ENCODE data around the gene P4HTM.
"Not testable (repeated sequence)": the region's sequence is repeated elsewhere in the genome, so short reads cannot be mapped to it uniquely, and the experiment has no call there.

Gene P4HTM

GRCh38 chr3:49007771-49008528 lies 17.9 kb downstream of the P4HTM start:
- peak; percentile 58 for DNase-seq (ENCODE audit: low read depth)

DNA sequence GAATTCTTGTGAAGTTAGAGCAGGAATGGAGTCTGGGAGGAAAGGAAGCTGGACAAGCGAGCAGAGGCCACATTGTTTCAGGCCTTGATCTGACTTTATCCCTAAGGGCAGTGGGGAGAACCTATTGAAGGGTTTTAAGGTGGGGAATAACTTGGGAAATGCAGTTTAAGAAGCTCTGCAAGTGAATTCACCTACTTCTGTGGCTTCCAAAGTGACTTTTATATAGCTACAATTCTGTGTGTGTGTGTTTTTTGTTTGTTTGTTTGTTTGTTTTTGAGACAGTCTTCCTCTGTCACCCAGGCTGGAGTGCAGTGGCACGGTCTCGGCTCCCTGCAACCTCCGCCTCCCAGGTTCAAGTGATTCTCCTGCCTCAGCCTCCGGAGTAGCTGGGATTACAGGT lies 18.6 kb downstream of the P4HTM start:
- DNase-seq (ENCODE audit: low read depth): not testable (repeated sequence)

DNA sequence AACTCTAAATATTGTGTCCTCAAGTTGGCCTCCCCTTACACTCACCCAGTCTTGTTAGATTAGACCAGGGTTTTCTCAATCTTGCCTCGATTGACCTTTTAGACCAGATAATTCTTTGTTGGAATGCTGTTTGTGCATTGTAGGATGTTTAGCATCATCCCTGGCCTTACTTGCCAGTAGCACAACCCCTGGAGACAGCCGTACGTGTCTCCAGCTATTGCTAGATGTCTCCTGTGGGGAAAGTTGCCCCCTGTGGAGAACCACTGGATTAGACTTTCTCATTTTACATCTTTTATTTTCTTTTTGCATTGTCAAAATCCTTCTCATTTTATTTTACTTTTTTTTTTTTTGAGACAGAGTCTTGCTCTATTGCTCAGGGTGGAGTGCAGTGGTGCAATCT lies 19.4 kb downstream of the P4HTM start:
- DNase-seq (ENCODE audit: low read depth): no peak

DNA sequence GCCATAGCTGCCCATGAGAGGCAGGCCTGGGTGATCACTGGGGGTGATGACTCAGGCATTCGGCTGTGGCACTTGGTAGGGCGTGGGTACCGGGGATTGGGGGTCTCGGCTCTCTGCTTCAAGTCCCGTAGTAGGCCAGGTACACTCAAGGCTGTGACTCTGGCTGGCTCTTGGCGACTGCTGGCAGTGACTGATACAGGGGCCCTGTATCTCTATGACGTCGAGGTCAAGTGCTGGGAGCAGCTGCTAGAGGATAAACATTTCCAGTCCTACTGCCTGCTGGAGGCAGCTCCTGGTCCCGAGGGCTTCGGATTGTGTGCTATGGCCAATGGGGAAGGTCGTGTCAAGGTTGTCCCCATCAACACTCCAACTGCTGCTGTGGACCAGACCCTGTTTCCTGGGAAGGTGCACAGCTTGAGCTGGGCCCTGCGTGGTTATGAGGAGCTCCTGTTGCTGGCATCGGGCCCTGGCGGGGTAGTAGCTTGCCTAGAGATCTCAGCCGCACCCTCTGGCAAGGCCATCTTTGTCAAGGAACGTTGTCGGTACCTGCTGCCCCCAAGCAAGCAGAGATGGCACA lies 22.5 kb downstream of the P4HTM start:
- no peak for DNase-seq (ENCODE audit: low read depth)

DNA sequence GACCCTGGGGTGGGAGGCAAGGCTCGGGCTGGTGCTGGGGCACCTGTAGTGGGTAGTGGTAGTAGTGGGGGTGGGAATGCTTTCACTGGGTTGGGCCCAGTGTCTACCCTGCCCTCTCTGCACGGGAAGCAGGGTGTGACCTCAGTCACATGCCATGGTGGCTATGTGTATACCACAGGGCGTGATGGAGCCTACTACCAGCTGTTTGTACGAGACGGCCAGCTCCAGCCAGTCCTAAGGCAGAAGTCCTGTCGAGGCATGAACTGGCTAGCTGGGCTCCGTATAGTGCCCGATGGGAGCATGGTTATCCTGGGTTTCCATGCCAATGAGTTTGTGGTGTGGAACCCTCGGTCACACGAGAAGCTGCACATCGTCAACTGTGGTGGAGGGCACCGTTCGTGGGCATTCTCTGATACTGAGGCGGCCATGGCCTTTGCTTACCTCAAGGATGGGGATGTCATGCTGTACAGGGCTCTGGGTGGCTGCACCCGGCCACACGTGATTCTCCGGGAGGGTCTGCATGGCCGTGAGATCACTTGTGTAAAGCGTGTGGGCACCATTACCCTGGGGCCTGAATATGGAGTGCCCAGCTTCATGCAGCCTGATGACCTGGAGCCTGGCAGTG lies 23.2 kb downstream of the P4HTM start:
- DNase-seq (ENCODE audit: low read depth): no peak

GRCh38 chr3:49013738-49014660 lies 24.0 kb downstream of the P4HTM start:
- no peak for DNase-seq (ENCODE audit: low read depth)

- DNase-seq (ENCODE audit: low read depth): no peak
These were observed 25.0 kb downstream of the P4HTM start for GRCh38 chr3:49015072-49015471.

GRCh38 chr3:49015765-49016164 lies 25.7 kb downstream of the P4HTM start:
- DNase-seq (ENCODE audit: low read depth): no peak

- DNase-seq (ENCODE audit: low read depth): no peak
These were observed 26.6 kb downstream of the P4HTM start for GRCh38 chr3:49016414-49017228.

DNA sequence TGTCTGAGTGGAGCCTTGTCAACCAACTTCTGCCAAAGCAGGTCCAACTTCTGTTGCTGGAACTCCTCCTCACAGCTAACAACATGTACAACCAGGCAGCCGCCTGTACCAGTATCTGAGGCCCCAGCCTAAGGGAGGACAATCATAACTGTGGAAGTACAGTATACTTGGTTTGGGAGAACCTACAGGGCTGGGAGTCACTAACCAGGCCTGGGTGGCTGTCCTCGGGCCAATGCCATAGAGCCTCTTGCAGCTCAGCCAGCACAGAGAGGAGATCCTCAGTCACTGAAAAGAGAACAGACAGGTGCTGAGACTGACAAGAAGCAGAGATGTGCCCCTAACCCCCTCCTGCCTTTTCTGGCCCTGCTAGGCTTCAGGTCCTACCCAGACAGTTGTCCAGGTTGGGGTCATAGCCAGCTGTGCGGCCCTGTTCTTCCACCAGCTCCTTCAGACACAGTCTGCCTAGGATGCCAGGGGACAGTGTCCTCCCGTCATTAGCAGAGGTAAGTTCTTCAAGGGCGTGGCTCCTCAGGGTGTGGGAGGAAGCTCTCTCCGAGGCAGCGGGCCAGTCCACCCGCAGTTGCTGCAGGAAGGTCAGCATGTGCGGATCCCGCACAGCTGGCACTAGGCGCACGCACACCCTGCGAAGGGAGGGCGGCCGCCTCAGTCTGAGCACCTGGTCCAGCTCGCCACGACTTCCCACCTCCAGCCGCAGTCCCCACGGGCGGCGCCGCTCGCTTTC lies 27.4 kb downstream of the P4HTM start:
- no peak for DNase-seq (ENCODE audit: low read depth)

GRCh38 chr3:49017971-49018706 lies 28.1 kb downstream of the P4HTM start, which contains the start of gene DALRD3:
Gene DALRD3 (minus strand): TSS chr3:49018580. CDS start chr3:49018564, 16 bp downstream.
- DNase-seq (ENCODE audit: low read depth): no peak

GRCh38 chr3:49018707-49019006 lies 28.6 kb downstream of the P4HTM start:
- DNase-seq (ENCODE audit: low read depth): no peak

DNA sequence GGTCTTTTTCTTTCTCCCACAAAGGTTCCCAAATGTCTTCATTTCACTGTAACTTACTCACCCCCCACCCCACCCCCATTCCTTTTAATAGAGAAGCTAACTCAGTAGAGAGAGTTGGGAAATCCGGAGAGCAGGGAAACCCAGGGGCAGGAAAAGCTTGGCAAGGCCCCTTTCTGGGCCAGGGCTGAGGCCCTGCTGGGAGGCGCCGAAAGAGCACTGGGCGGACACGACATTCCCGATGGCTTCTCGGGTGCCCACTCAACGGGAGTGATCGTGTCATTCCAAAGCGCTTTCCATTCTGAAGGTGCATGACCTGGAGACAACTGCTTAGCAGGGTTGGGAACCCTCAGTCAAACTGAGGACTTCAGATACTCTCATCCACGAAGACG lies 29.9 kb downstream of the P4HTM start:
- DNase-seq (ENCODE audit: low read depth): no peak

DNA sequence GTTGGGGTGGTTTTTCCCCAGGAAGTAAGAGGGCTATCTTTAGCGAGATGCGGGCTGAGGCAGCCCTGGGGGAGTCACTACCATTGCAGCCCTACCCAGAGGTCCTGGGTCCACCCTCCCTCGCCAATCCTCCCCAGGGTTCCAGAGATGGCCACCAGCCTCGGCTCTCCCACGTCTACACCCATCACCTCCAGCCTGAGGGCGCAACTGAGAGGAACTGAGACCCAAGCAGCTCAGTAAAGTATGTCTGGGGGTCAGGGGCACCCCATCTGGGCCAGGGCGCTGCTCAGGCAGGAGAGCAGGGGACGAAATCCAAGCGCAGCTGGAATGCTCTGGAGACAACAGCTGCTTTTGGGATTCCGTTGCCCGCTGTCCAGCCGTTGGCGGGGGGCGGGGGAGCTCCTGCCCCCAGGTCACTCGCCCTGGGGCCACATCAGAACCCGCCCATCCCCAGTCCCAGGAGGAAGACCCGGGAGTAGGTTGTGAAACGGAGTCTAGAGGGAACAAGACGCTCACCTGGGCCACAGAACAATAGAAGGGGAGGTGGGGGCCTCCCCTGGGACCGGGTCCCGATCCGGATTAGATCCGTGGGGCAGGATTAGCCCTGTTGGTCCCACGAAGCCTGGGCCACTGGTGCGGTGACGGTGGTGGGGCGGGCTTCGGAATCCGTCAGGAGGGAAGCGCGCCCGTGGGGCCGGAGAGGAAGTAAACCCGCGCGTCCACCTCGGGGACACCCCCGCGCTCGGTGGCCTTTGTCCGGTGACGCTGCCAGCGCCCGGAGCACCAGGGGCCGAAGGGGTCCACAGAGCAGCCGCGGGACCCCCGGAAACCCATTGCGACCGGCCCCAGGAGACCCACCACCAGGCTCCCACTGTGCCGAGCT lies 30.5 kb downstream of the P4HTM start:
- DNase-seq (ENCODE audit: low read depth): no peak

DNA sequence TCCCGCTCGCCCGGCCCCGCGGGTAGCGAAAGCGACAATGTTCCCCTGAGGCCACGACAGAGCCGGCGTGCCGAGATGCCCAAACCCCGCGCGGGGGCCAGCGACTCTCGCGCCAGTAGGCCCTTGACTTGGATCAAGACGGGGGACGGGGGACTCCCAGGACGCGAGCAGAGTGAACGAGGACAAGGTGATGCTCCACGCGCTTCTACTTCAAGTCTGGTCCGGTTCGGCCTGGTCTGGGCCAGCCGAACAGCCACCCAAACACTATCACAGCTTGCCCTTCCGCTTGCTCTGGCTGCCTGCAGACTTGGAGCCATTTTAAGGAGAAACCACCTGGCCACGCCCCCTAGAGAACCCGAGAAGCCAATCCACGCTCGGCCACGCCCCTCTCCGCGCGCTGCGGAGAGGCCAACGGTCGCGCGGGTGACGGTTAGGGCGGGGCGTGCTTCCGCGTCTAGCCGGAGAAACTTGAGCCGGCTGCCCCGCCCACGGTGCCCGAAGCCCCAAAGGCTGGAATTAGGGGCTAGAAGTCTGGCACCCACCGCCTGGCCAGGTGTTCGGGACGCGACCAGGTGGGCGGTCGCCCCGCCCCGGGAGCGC lies 31.3 kb downstream of the P4HTM start:
- peak; percentile 94 for DNase-seq (ENCODE audit: low read depth)

- DNase-seq (ENCODE audit: low read depth): peak; percentile 65
These were observed 32.0 kb downstream of the P4HTM start, which contains the start of gene NDUFAF3 for GRCh38 chr3:49021813-49022687. Gene NDUFAF3 (plus strand): TSS chr3:49022121. CDS start chr3:49022145, 24 bp downstream.

GRCh38 chr3:49022688-49023171 lies 32.7 kb downstream of the P4HTM start:
- no peak for DNase-seq (ENCODE audit: low read depth)

All from HS-5 (cell line).